H9 (cell line): ENCODE data around the gene FEN1. TPM values are rescaled to one million over a fixed set of nuclear protein-coding genes. Genes with fewer than 3 reads are reported as not detected.

Source experiments
- DNase-seq: peaks from one replicate; pipeline ENCODE4 v3.0.0-alpha.2; 2017
- H2AFZ ChIP-seq: one replicate; pipeline ENCODE4 v1.6.1; 2013; ENCODE audit warnings: mild to moderate bottlenecking, low read length, control low read depth, moderate library complexity
- H2AK5ac ChIP-seq: 2 replicates; pipeline ENCODE4 v1.6.1; 2013; ENCODE audit warnings: low read length, control low read depth, mixed read lengths; ENCODE audit not compliant: insufficient read length
- H2BK120ac ChIP-seq: one replicate; pipeline ENCODE4 v1.6.1; 2013; ENCODE audit warnings: low read depth, mild to moderate bottlenecking, low read length, control low read depth, inconsistent platforms; ENCODE audit not compliant: poor library complexity, severe bottlenecking
- H2BK12ac ChIP-seq: 2 replicates; pipeline ENCODE4 v1.6.1; 2013; ENCODE audit warnings: low read length, control low read depth, mixed read lengths, low read depth; ENCODE audit not compliant: insufficient read length
- H2BK15ac ChIP-seq: 2 replicates; pipeline ENCODE4 v1.6.1; 2013; ENCODE audit warnings: low read depth, low read length, control low read depth
- H2BK20ac ChIP-seq: one replicate; pipeline ENCODE4 v1.6.1; 2013; ENCODE audit warnings: low read depth, mild to moderate bottlenecking, low read length, control low read depth, inconsistent platforms; ENCODE audit not compliant: poor library complexity, severe bottlenecking
- H2BK5ac ChIP-seq: 2 replicates; pipeline ENCODE4 v1.6.1; 2013; ENCODE audit warnings: low read length, control low read depth, mixed read lengths; ENCODE audit not compliant: insufficient read length
- H3K14ac ChIP-seq: 2 replicates; pipeline ENCODE4 v1.6.1; 2013; ENCODE audit warnings: low read length, control low read depth; ENCODE audit not compliant: insufficient read depth
- H3K18ac ChIP-seq: 2 replicates; pipeline ENCODE4 v1.6.1; 2013; ENCODE audit warnings: low read depth, mild to moderate bottlenecking, mixed read lengths, low read length, control low read depth; ENCODE audit not compliant: insufficient read length
- H3K23ac ChIP-seq: 2 replicates; pipeline ENCODE4 v1.6.1; 2013; ENCODE audit warnings: low read length, control low read depth, mixed read lengths, low read depth; ENCODE audit not compliant: insufficient read length
- H3K23me2 ChIP-seq: 2 replicates; pipeline ENCODE4 v1.6.1; 2013; ENCODE audit warnings: low read depth, mild to moderate bottlenecking, mixed read lengths, low read length, control low read depth; ENCODE audit not compliant: insufficient read length, poor library complexity, severe bottlenecking
- H3K27ac ChIP-seq: 2 replicates; pipeline ENCODE4 v1.5.1; 2013; ENCODE audit warnings: low read length, control low read depth, mixed read lengths, low read depth; ENCODE audit not compliant: insufficient read length
- H3K27me3 ChIP-seq: 2 replicates; pipeline ENCODE4 v1.6.1; 2013; ENCODE audit warnings: low read length, control low read depth, inconsistent platforms; ENCODE audit not compliant: insufficient read depth
- H3K4ac ChIP-seq: 2 replicates; pipeline ENCODE4 v1.6.1; 2013; ENCODE audit warnings: low read depth, mild to moderate bottlenecking, control low read depth, inconsistent platforms, low read length, moderate library complexity
- H3K4me1 ChIP-seq: 2 replicates; pipeline ENCODE4 v1.6.1; 2013; ENCODE audit warnings: low read length, control low read depth, inconsistent platforms; ENCODE audit not compliant: insufficient read depth
- H3K4me2 ChIP-seq: 2 replicates; pipeline ENCODE4 v1.6.1; 2013; ENCODE audit warnings: low read length, control low read depth, mixed read lengths; ENCODE audit not compliant: insufficient read length, insufficient read depth
- H3K56ac ChIP-seq: 2 replicates; pipeline ENCODE4 v1.6.1; 2013; ENCODE audit warnings: low read depth, mild to moderate bottlenecking, mixed read lengths, low read length, control low read depth; ENCODE audit not compliant: insufficient read length
- H3K79me1 ChIP-seq: 2 replicates; pipeline ENCODE4 v1.6.1; 2013; ENCODE audit warnings: low read depth, mild to moderate bottlenecking, moderate library complexity, low read length, control low read depth, inconsistent platforms; ENCODE audit not compliant: insufficient read depth, poor library complexity, severe bottlenecking
- H3K79me2 ChIP-seq: 2 replicates; pipeline ENCODE4 v1.6.1; 2013; ENCODE audit warnings: low read length, control low read depth, inconsistent platforms; ENCODE audit not compliant: insufficient read depth
- H3K9ac ChIP-seq: 2 replicates; pipeline ENCODE4 v1.6.1; 2013; ENCODE audit warnings: low read length, control low read depth, mixed read lengths; ENCODE audit not compliant: insufficient read length; ENCODE audit errors: extremely low read depth
- H3K9me3 ChIP-seq: one replicate; pipeline ENCODE4 v1.6.1; 2013; ENCODE audit warnings: low read depth, low read length, inconsistent platforms; ENCODE audit not compliant: control insufficient read depth
- H3T11ph ChIP-seq: one replicate; pipeline ENCODE4 v1.6.1; 2013; ENCODE audit warnings: mild to moderate bottlenecking, low read length, control low read depth, inconsistent platforms
- H4K20me1 ChIP-seq: one replicate; pipeline ENCODE4 v1.6.1; 2013; ENCODE audit not compliant: control insufficient read depth, insufficient read length, insufficient read depth
- H4K5ac ChIP-seq: 2 replicates; pipeline ENCODE4 v1.6.1; 2013; ENCODE audit warnings: low read depth, mild to moderate bottlenecking, mixed read lengths, low read length, control low read depth; ENCODE audit not compliant: insufficient read length
- H4K8ac ChIP-seq: replicated peaks from 2 replicates; pipeline ENCODE4 v1.6.1; 2013; ENCODE audit warnings: low read length, control low read depth, mixed read lengths, low read depth; ENCODE audit not compliant: insufficient read length
- H4K91ac ChIP-seq: 2 replicates; pipeline ENCODE4 v1.6.1; 2013; ENCODE audit warnings: low read depth, mild to moderate bottlenecking, moderate library complexity, mixed read lengths, low read length, control low read depth; ENCODE audit not compliant: insufficient read length
- H3K27ac Mint-ChIP-seq, 3 experiments: 2 replicates in 2 of 3; 3 replicates in 1 of 3; pipeline ENCODE4 v1.8.0; 2020 to 2021; ENCODE audit warnings: mixed read lengths in 3 of 3, mild to moderate bottlenecking in 1 of 3, moderate library complexity in 1 of 3
- H3K27me3 Mint-ChIP-seq: 2 replicates; pipeline ENCODE4 v1.8.0; 2021; ENCODE audit warnings: low read depth, mild to moderate bottlenecking, moderate library complexity, mixed read lengths
- H3K36me3 Mint-ChIP-seq, 3 experiments: 2 replicates in 2 of 3; 3 replicates in 1 of 3; pipeline ENCODE4 v1.8.0; 2020 to 2021; ENCODE audit warnings: low read depth in 3 of 3, mixed read lengths in 3 of 3; ENCODE audit not compliant: insufficient read depth in 1 of 3
- H3K4me1 Mint-ChIP-seq, 2 experiments: 2 replicates each; pipeline ENCODE4 v1.8.0; 2020; ENCODE audit warnings: mixed read lengths in 2 of 2
- H3K4me3 Mint-ChIP-seq, 2 experiments: 2 replicates in 1 of 2; 3 replicates in 1 of 2; pipeline ENCODE4 v1.8.0; 2020 to 2021; ENCODE audit warnings: mild to moderate bottlenecking in 2 of 2, mixed read lengths in 2 of 2, moderate library complexity in 1 of 2
- H3K9me3 Mint-ChIP-seq, 2 experiments: 2 replicates in 1 of 2; 3 replicates in 1 of 2; pipeline ENCODE4 v1.8.0; 2020; ENCODE audit warnings: mild to moderate bottlenecking in 2 of 2, mixed read lengths in 2 of 2, moderate library complexity in 1 of 2
- WGBS: extraction: QIAGEN DNeasy Blood & Tissue Kit; methylation state at CpG from one replicate; pipeline ENCODE4 v1.1.7; 2013; ENCODE audit warnings: missing lambda C conversion rate, low lambda C conversion rate, mixed read lengths; ENCODE audit not compliant: insufficient read length; ENCODE audit errors: extremely low coverage; 5-methylcytosine and 5-hydroxymethylcytosine counted together
- total RNA-seq: library from RNA; stranded (reverse); gene quantifications from 2 replicates; pipeline ENCODE4 v1.2.1, GENCODE V29; 2021
- TF ChIP-seq, protein P1 (sequence below): fragments of 200-600 bp; sonication (generic); conservative IDR thresholded peaks from 3 replicates; pipeline ENCODE4 v1.8.0; 2021; ENCODE audit warnings: antibody characterized with exemption, mild to moderate bottlenecking

FEN1 gene
- total RNA-seq, 1 experiment from 2014 or later = 114 TPM

GRCh38 chr11:61829806-61830205, 37.1 kb downstream of the FEN1 start:
- DNase-seq = no peak
- no CpG with 5 or more reads among the region's 4 CpGs for WGBS
- H3K9me3 ChIP-seq = no peaks in the 10 kb centered on the region
- no peaks in the 10 kb centered on the region for H3K27me3 ChIP-seq
- no peak overlapping the region for H2BK12ac ChIP-seq
- H3K27ac ChIP-seq = no peak overlapping the region
- H2AFZ ChIP-seq = no peak overlapping the region
- no peak overlapping the region for H3T11ph ChIP-seq
- H3K27me3 Mint-ChIP-seq = no peaks in the 10 kb centered on the region
- H4K8ac ChIP-seq = no peak overlapping the region
- H3K79me1 ChIP-seq = peaks cover 2% of the 10 kb centered on the region
- TF ChIP-seq, protein P1, sequence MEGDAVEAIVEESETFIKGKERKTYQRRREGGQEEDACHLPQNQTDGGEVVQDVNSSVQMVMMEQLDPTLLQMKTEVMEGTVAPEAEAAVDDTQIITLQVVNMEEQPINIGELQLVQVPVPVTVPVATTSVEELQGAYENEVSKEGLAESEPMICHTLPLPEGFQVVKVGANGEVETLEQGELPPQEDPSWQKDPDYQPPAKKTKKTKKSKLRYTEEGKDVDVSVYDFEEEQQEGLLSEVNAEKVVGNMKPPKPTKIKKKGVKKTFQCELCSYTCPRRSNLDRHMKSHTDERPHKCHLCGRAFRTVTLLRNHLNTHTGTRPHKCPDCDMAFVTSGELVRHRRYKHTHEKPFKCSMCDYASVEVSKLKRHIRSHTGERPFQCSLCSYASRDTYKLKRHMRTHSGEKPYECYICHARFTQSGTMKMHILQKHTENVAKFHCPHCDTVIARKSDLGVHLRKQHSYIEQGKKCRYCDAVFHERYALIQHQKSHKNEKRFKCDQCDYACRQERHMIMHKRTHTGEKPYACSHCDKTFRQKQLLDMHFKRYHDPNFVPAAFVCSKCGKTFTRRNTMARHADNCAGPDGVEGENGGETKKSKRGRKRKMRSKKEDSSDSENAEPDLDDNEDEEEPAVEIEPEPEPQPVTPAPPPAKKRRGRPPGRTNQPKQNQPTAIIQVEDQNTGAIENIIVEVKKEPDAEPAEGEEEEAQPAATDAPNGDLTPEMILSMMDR = no peak
- no peak overlapping the region for H4K5ac ChIP-seq
- H3K14ac ChIP-seq = no peak overlapping the region; the same call in 1 of the 2 replicates
- no peak overlapping the region for H3K18ac ChIP-seq
- peak overlapping the region; percentile 54 for H3K9ac ChIP-seq
- H2BK5ac ChIP-seq = no peak overlapping the region
- no peak overlapping the region for H2AK5ac ChIP-seq
- H3K4me3 Mint-ChIP-seq = peak overlapping the region; percentile 91 to 93
- H2BK20ac ChIP-seq = no peak overlapping the region
- peak overlapping the region in 1 of 3 experiments; percentile 99; a peak in 2 of 7 replicates for H3K27ac Mint-ChIP-seq
- no peak overlapping the region for H3K56ac ChIP-seq
- no peaks in the 10 kb centered on the region for H4K20me1 ChIP-seq
- H3K4me2 ChIP-seq = peak overlapping the region; percentile 96
- peaks cover 16% of the 10 kb centered on the region for H3K23me2 ChIP-seq
- H3K79me2 ChIP-seq = peaks cover 38% of the 10 kb centered on the region; the same call in 1 of the 2 replicates
- H3K36me3 Mint-ChIP-seq = peaks cover 19 to 32% (median 30%) of the 10 kb centered on the region in 3 experiments; a peak in 6 of 7 replicates
- no peak overlapping the region for H3K23ac ChIP-seq
- H3K4me1 ChIP-seq = peaks cover 11% of the 10 kb centered on the region; the same call in 1 of the 2 replicates
- no peak overlapping the region for H2BK120ac ChIP-seq
- H3K4ac ChIP-seq = no peak overlapping the region
- H3K4me1 Mint-ChIP-seq = peaks cover 63 to 64% of the 10 kb centered on the region in 2 experiments
- no peak overlapping the region for H2BK15ac ChIP-seq
- H4K91ac ChIP-seq = no peak overlapping the region
- no peaks in the 10 kb centered on the region for H3K9me3 Mint-ChIP-seq
